Prostate gland (tissue), 2 donors: Measurements from ENCODE around the gene VSNL1. TPM values are rescaled to one million over a fixed set of nuclear protein-coding genes. Genes with fewer than 3 reads are reported as not detected.
A peak's percentile ranks its signal among the peaks of the same experiment; 100 is the strongest.

Source experiments
- DNase-seq: peaks from one replicate; pipeline ENCODE4 v3.0.0-alpha.2; 2019; ENCODE audit warnings: low spot score
- H3K27ac ChIP-seq, 2 donors: fragments of 200-600 bp; sonication (generic); 2 replicates each; pipeline ENCODE4 v1.5.1; 2017 to 2019
- H3K27me3 ChIP-seq: fragments of 200-600 bp; sonication (generic); replicated peaks from 2 replicates; pipeline ENCODE4 v1.5.1; 2019; ENCODE audit not compliant: insufficient read depth
- H3K36me3 ChIP-seq, 2 donors: fragments of 200-600 bp; sonication (generic); 1 replicate in 1 of 2; 2 replicates in 1 of 2; pipeline versions ENCODE4 v1.5.1 to v1.8.1; 2017 to 2019
- H3K4me1 ChIP-seq: fragments of 200-600 bp; sonication (generic); replicated peaks from 2 replicates; pipeline ENCODE4 v1.5.1; 2019
- H3K4me3 ChIP-seq, 2 donors: fragments of 200-600 bp; sonication (generic); 2 replicates each; pipeline ENCODE4 v1.5.1; 2017 to 2019
- H3K9me3 ChIP-seq: fragments of 200-600 bp; sonication (generic); 2 replicates; pipeline ENCODE4 v1.5.1; 2017
- POLR2A ChIP-seq: fragments of 450-650 bp; IDR thresholded peaks from one replicate; pipeline ENCODE4 v1.6.1; 2016; ENCODE audit warnings: antibody characterized with exemption, mild to moderate bottlenecking
- POLR2AphosphoS5 ChIP-seq: sonication (generic); formaldehyde crosslinking; IDR thresholded peaks from one replicate; pipeline ENCODE4 v1.6.1; 2017; ENCODE audit warnings: antibody characterized with exemption
- WGBS: methylation state at CpG from one replicate; pipeline ENCODE4 v1.1.5; 2018; 5-methylcytosine and 5-hydroxymethylcytosine counted together
- intact Hi-C: fragments of 100-400 bp; cut with DNase I; formaldehyde crosslinking; loops from one replicate; pipeline ENCODE4 v1.14.2; 2022
- total RNA-seq, 2 donors: library from RNA; depleted of rRNA; stranded (reverse); fragments of >200 nt; gene quantifications; one replicate each; pipeline ENCODE4 v1.1.0, GENCODE V29; 2016
- TF ChIP-seq, protein P1 (sequence below), 4 experiments: fragments of 200-600 bp in 2 of 4; fragments of 450-650 bp in 2 of 4; sonication (generic) in 2 of 4; IDR thresholded peaks; 1 replicate in 3 of 4; 2 replicates in 1 of 4; pipeline ENCODE4 v1.5.1; 2016 to 2019; ENCODE audit warnings: antibody characterized with exemption in 4 of 4, mild to moderate bottlenecking in 2 of 4, moderate library complexity in 2 of 4

Gene VSNL1
- total RNA-seq, 2 donors from 2014 or later, result 4.4 to 11.7 TPM

- no peak for DNase-seq
- H3K4me1 ChIP-seq, result no peaks in the 10 kb centered on the region
- no peak overlapping the region for H3K4me3 ChIP-seq
- no peaks in the 10 kb centered on the region for H3K36me3 ChIP-seq
- H3K27me3 ChIP-seq, result no peaks in the 10 kb centered on the region
- TF ChIP-seq, protein P1, sequence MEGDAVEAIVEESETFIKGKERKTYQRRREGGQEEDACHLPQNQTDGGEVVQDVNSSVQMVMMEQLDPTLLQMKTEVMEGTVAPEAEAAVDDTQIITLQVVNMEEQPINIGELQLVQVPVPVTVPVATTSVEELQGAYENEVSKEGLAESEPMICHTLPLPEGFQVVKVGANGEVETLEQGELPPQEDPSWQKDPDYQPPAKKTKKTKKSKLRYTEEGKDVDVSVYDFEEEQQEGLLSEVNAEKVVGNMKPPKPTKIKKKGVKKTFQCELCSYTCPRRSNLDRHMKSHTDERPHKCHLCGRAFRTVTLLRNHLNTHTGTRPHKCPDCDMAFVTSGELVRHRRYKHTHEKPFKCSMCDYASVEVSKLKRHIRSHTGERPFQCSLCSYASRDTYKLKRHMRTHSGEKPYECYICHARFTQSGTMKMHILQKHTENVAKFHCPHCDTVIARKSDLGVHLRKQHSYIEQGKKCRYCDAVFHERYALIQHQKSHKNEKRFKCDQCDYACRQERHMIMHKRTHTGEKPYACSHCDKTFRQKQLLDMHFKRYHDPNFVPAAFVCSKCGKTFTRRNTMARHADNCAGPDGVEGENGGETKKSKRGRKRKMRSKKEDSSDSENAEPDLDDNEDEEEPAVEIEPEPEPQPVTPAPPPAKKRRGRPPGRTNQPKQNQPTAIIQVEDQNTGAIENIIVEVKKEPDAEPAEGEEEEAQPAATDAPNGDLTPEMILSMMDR (IDR thresholded peaks at IDR 0.05), result no peak
- TF ChIP-seq POLR2A, result no peak
- TF ChIP-seq POLR2AphosphoS5, result no peak
- H3K27ac ChIP-seq, result no peak overlapping the region
- H3K9me3 ChIP-seq, result no peaks in the 10 kb centered on the region
- intact Hi-C loops, result no loop called here
- WGBS, result 48% methylated on average over 1 of the region's 1 CpG
Observed at GRCh38 chr2:17617955-17618354, 77.5 kb downstream of the VSNL1 start.

DNA sequence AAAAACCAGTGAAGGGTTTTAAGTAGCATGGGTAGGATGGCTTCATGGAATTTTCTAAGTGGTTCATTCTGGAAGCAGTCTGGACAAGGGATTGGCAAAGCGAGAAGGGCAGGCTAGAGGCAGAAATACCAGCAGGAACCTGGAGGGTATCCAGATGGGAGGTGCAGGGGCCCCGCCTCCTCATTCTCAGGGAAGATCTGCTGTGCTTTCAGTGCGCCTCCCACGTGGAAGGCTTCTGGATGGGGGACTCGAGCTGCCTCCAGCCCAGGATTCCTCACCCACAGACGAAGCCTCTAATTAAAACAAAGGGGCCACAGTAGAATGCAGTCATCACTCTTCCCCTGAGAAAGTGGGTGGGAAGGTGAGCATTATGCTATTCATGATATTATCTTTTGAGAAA, 79.8 kb downstream of the VSNL1 start:
- H3K36me3 ChIP-seq, result no peaks in the 10 kb centered on the region
- H3K27ac ChIP-seq, result peak overlapping the region in 1 of 2 donors; percentile 10
- peak; percentile 77 for DNase-seq
- H3K4me1 ChIP-seq, result no peaks in the 10 kb centered on the region
- 28% methylated on average over 6 of the region's 6 CpGs for WGBS
- no peak overlapping the region for H3K4me3 ChIP-seq
- no peaks in the 10 kb centered on the region for H3K27me3 ChIP-seq
- TF ChIP-seq POLR2AphosphoS5 (peak; percentile 41), POLR2A (no peak)
- intact Hi-C loops, result no loop called here
- H3K9me3 ChIP-seq, result no peaks in the 10 kb centered on the region

GRCh38 chr2:17620841-17621240, 80.3 kb downstream of the VSNL1 start:
- H3K36me3 ChIP-seq, result no peaks in the 10 kb centered on the region
- no peak overlapping the region for H3K4me3 ChIP-seq
- peak overlapping the region in 1 of 2 donors; percentile 10 for H3K27ac ChIP-seq
- DNase-seq, result no peak
- TF ChIP-seq, protein P1 (IDR thresholded peaks at IDR 0.05), result no peak
- TF ChIP-seq POLR2A, result no peak
- no peak for TF ChIP-seq POLR2AphosphoS5
- H3K9me3 ChIP-seq, result no peaks in the 10 kb centered on the region
- intact Hi-C loops, result no loop called here
- H3K4me1 ChIP-seq, result no peaks in the 10 kb centered on the region
- no peaks in the 10 kb centered on the region for H3K27me3 ChIP-seq

GRCh38 chr2:17621781-17622180, 81.3 kb downstream of the VSNL1 start:
- H3K9me3 ChIP-seq, result no peaks in the 10 kb centered on the region
- H3K4me1 ChIP-seq, result no peaks in the 10 kb centered on the region
- H3K4me3 ChIP-seq, result no peak overlapping the region
- TF ChIP-seq, protein P1 (IDR thresholded peaks at IDR 0.05), result no peak
- no peak for TF ChIP-seq POLR2A
- no peak overlapping the region for H3K27ac ChIP-seq
- 93% methylated on average over 2 of the region's 2 CpGs for WGBS
- intact Hi-C loops, result no loop called here
- H3K36me3 ChIP-seq, result no peaks in the 10 kb centered on the region
- no peak for DNase-seq
- no peaks in the 10 kb centered on the region for H3K27me3 ChIP-seq

DNA sequence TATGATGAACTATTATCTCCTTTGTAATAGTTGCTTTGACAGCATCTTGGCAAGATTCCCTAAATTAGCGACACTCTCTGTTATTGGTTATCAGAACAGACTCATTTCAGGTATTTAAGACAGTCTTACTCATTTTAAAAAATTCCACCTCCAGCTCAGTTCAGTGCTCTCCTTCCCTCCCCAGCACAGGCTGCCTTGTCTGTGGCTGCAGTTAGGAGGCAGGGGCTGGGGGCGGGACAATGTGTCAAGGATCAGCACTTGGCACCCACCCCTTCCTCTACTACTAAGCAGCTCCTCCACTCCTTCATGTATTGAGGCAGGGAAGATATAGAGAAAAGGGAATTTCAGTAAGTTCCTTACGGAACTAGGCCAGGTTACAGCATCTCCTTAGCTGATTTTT, 85.0 kb downstream of the VSNL1 start:
- Histone ChIP-seq H3K27ac (no peak overlapping the region), H3K4me3 (no peak overlapping the region), H3K36me3 (no peaks in the 10 kb centered on the region), H3K27me3 (no peaks in the 10 kb centered on the region), H3K4me1 (no peaks in the 10 kb centered on the region), H3K9me3 (no peaks in the 10 kb centered on the region)
- DNase-seq, result no peak
- WGBS, result 84% methylated on average over 3 of the region's 3 CpGs
- TF ChIP-seq, protein P1 (IDR thresholded peaks at IDR 0.05), result no peak
- no peak for TF ChIP-seq POLR2A
- intact Hi-C loops, result no loop called here
